Neural cell (in vitro differentiated cells): ENCODE measurements around the gene ZBTB17. TPM values are rescaled to one million over a fixed set of nuclear protein-coding genes. Genes with fewer than 3 reads are reported as not detected.

Experiments used
- H2AFZ ChIP-seq: fragments of 200-600, 300-800 bp; sonication (generic), shearing (Covaris generic); 2 replicates; pipeline ENCODE4 v1.6.0; 2014; ENCODE audit warnings: low read depth, mild to moderate bottlenecking, antibody characterized with exemption, low read length, moderate library complexity
- H3F3A ChIP-seq: fragments of 200-600 bp; shearing (Covaris generic); 2 replicates; pipeline ENCODE4 v1.6.1; 2016; ENCODE audit warnings: mild to moderate bottlenecking, moderate library complexity, mixed read lengths, antibody characterized with exemption, low read length; ENCODE audit not compliant: insufficient read depth, poor library complexity, severe bottlenecking
- H3K27ac ChIP-seq: fragments of 200-600, 300-800 bp; sonication (generic), shearing (Covaris generic); 2 replicates; pipeline ENCODE4 v1.5.1; 2014; ENCODE audit warnings: mild to moderate bottlenecking, low read length, moderate library complexity
- H3K27me3 ChIP-seq: fragments of 300-800, 200-600 bp; sonication (generic), shearing (Covaris generic); 2 replicates; pipeline ENCODE4 v1.6.0; 2014; ENCODE audit warnings: mild to moderate bottlenecking, low read depth, low read length, moderate library complexity; ENCODE audit not compliant: insufficient read depth
- H3K36me3 ChIP-seq: fragments of 300-800, 200-600 bp; sonication (generic), shearing (Covaris generic); 2 replicates; pipeline ENCODE4 v1.5.1; 2014; ENCODE audit warnings: mild to moderate bottlenecking, antibody characterized with exemption, low read length, moderate library complexity; ENCODE audit not compliant: insufficient read depth
- H3K4me2 ChIP-seq: fragments of 300-800, 200-600 bp; sonication (generic), shearing (Covaris generic); 2 replicates; pipeline ENCODE4 v1.6.0; 2014; ENCODE audit warnings: mild to moderate bottlenecking, low read length
- H3K4me3 ChIP-seq: fragments of 300-800, 200-600 bp; sonication (generic), shearing (Covaris generic); 2 replicates; pipeline ENCODE4 v1.5.1; 2014; ENCODE audit warnings: mild to moderate bottlenecking, low read length, moderate library complexity
- H3K79me2 ChIP-seq: fragments of 200-600 bp; shearing (Covaris generic); replicated peaks from 2 replicates; pipeline ENCODE4 v1.6.0; 2014; ENCODE audit warnings: mild to moderate bottlenecking, low read length, moderate library complexity; ENCODE audit not compliant: insufficient read depth
- H3K9ac ChIP-seq: fragments of 300-800, 200-600 bp; sonication (generic), shearing (Covaris generic); 2 replicates; pipeline ENCODE4 v1.6.1; 2016; ENCODE audit warnings: mild to moderate bottlenecking, low read length, mixed read lengths
- H3K9me2 ChIP-seq: fragments of 200-600 bp; shearing (Covaris generic); 2 replicates; pipeline ENCODE4 v1.6.1; 2016; ENCODE audit warnings: mild to moderate bottlenecking, low read length, mixed read lengths; ENCODE audit not compliant: insufficient read depth
- H3K9me3 ChIP-seq: fragments of 200-600, 300-800 bp; sonication (generic), shearing (Covaris generic); 2 replicates; pipeline ENCODE4 v1.6.1; 2016; ENCODE audit warnings: mild to moderate bottlenecking, mixed run types, low read length, moderate library complexity, mixed read lengths
- H4K20me1 ChIP-seq: fragments of 200-600 bp; shearing (Covaris generic); 2 replicates; pipeline ENCODE4 v1.6.1; 2016; ENCODE audit warnings: mild to moderate bottlenecking, mixed run types; ENCODE audit not compliant: insufficient read depth
- CTCF ChIP-seq: fragments of 450-650 bp; IDR thresholded peaks from 2 replicates; pipeline ENCODE4 v1.5.1; 2014; ENCODE audit warnings: antibody characterized with exemption, mild to moderate bottlenecking, moderate library complexity; ENCODE audit not compliant: poor library complexity, severe bottlenecking
- EP300 ChIP-seq: fragments of 450-650 bp; conservative IDR thresholded peaks from 2 replicates; pipeline ENCODE4 v1.6.1; 2014; ENCODE audit warnings: antibody characterized with exemption, mild to moderate bottlenecking, moderate library complexity; ENCODE audit not compliant: poor library complexity, severe bottlenecking
- EZH2 ChIP-seq: fragments of 200-600, 300-800 bp; shearing (Covaris generic), sonication (generic); IDR thresholded peaks from 2 replicates; pipeline ENCODE4 v1.6.1; 2014; ENCODE audit warnings: antibody characterized with exemption, low read length, borderline replicate concordance, mild to moderate bottlenecking; ENCODE audit not compliant: insufficient read depth, poor library complexity, severe bottlenecking
- REST ChIP-seq: IDR thresholded peaks from 2 replicates; pipeline ENCODE4 v1.6.1; 2012; ENCODE audit warnings: borderline replicate concordance
- SMC3 ChIP-seq: fragments of 450-650 bp; conservative IDR thresholded peaks from 2 replicates; pipeline ENCODE4 v1.6.1; 2014; ENCODE audit warnings: antibody characterized with exemption, mild to moderate bottlenecking, moderate library complexity; ENCODE audit not compliant: poor library complexity
- TAF1 ChIP-seq: IDR thresholded peaks from 2 replicates; pipeline ENCODE4 v1.6.1; 2012; ENCODE audit warnings: low read depth
- polyA plus RNA-seq: library from polyadenylated mRNA; depleted of rRNA; stranded (reverse); fragments of >200 nt; gene quantifications from 2 replicates; pipeline ENCODE4 v1.2.3, GENCODE V29; 2014

Gene ZBTB17
- polyA plus RNA-seq, 1 donor from 2014 or later: 114 TPM

- Histone ChIP-seq H3K9me2 (no peaks in the 10 kb centered on the region), H2AFZ (no peak overlapping the region), H3K9me3 (no peaks in the 10 kb centered on the region), H3F3A (no peaks in the 10 kb centered on the region), H3K4me3 (no peak overlapping the region), H3K4me2 (no peak overlapping the region), H4K20me1 (no peaks in the 10 kb centered on the region), H3K36me3 (no peaks in the 10 kb centered on the region), H3K79me2 (peaks cover 16% of the 10 kb centered on the region), H3K27ac (no peak overlapping the region), H3K27me3 (no peaks in the 10 kb centered on the region), H3K9ac (no peak overlapping the region)
- no peak for TF ChIP-seq TAF1
- TF ChIP-seq CTCF: no peak
- TF ChIP-seq EP300: no peak
- no peak for TF ChIP-seq REST
Measured at GRCh38 chr1:15961492-15961891, 14.4 kb downstream of the ZBTB17 start.

- Histone ChIP-seq H3K36me3 (no peaks in the 10 kb centered on the region), H3K9me3 (no peaks in the 10 kb centered on the region), H3K4me3 (no peak overlapping the region), H3K27me3 (no peaks in the 10 kb centered on the region), H3K27ac (no peak overlapping the region), H3K79me2 (peaks cover 10% of the 10 kb centered on the region), H3F3A (no peaks in the 10 kb centered on the region), H3K4me2 (no peak overlapping the region), H2AFZ (no peak overlapping the region), H4K20me1 (no peaks in the 10 kb centered on the region), H3K9ac (no peak overlapping the region), H3K9me2 (no peaks in the 10 kb centered on the region)
- no peak for TF ChIP-seq SMC3
Measured at GRCh38 chr1:15960808-15961207, 15.1 kb downstream of the ZBTB17 start.

- no peaks in the 10 kb centered on the region for H4K20me1 ChIP-seq
Measured at GRCh38 chr1:15959827-15960446, 16.0 kb downstream of the ZBTB17 start.

More at GRCh38 chr1:15959827-15960446, 16.0 kb downstream of the ZBTB17 start:
- no peaks in the 10 kb centered on the region for H3K9me3 ChIP-seq
- H3K36me3 ChIP-seq: no peaks in the 10 kb centered on the region
- no peak overlapping the region for H3K4me2 ChIP-seq
- peaks cover 4% of the 10 kb centered on the region for H3K79me2 ChIP-seq
- no peak overlapping the region for H3K27ac ChIP-seq
- no peak overlapping the region for H3K9ac ChIP-seq
- no peaks in the 10 kb centered on the region for H3K27me3 ChIP-seq
- TF ChIP-seq EZH2: no peak
- TF ChIP-seq SMC3: no peak
- no peaks in the 10 kb centered on the region for H3K9me2 ChIP-seq
- no peak overlapping the region for H2AFZ ChIP-seq
- no peaks in the 10 kb centered on the region for H3F3A ChIP-seq
- no peak overlapping the region for H3K4me3 ChIP-seq
